ENCODE measurements around the gene TF. TPM values are rescaled to one million over a fixed set of nuclear protein-coding genes. Genes with fewer than 3 reads are reported as not detected.

Gene TF
- total RNA-seq, 1 experiment from 2014 or later, result 1.6 TPM

DNA sequence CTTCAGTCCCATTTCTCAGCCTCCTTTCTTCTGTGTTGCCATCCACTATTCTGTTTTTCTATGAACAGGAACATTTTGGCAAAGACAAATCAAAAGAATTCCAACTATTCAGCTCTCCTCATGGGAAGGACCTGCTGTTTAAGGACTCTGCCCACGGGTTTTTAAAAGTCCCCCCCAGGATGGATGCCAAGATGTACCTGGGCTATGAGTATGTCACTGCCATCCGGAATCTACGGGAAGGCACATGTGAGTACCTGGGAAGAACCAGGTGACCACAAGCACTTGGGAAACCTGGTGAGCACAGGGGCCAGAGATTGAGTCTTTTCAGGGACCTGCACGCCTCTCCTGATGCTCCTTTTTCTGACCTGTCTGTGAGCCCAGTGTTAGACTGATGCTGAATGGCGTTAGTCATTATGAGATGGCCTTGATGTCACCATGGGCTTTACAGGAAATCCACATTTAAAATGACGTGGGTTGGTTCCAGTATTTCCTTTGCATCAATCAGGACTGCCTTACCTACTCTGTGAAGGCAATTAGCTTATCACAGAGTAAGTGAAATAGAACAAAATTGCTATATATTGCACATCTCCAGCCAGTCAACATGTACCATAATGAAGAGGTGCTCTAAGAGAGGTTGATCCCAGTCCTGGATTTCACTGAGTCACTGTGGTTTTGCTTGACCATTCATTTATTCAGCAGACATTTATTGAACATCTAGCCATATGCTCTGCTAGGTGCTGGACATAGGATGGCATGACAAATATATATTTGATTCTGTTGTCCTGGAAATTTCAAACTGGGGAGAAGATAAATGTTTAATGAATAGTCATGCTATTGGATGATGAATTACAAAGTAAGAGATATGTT lies 11.7 kb downstream of the TF start:
- Histone ChIP-seq H3K4me2 (ENCODE audit: low read depth, low read length, poor library complexity, severe bottlenecking) (no peak overlapping the region), H3K9me3 (ENCODE audit: low read length) (no peaks in the 10 kb centered on the region), H2AFZ (ENCODE audit: low read length) (no peak overlapping the region), H3K4me3 (ENCODE audit: low read length) (no peak overlapping the region), H3K27ac (ENCODE audit: low read length) (no peak overlapping the region), H4K20me1 (ENCODE audit: insufficient read depth, low read depth, low read length) (no peaks in the 10 kb centered on the region), H3K9me2 (replicated peaks; ENCODE audit: insufficient read depth, low read length) (no peaks in the 10 kb centered on the region), H3K4me1 (ENCODE audit: low read length) (no peaks in the 10 kb centered on the region), H3K79me2 (ENCODE audit: low read length) (no peaks in the 10 kb centered on the region), H3K9ac (ENCODE audit: low read length) (no peak overlapping the region), H3K36me3 (ENCODE audit: insufficient read depth, low read length) (no peaks in the 10 kb centered on the region), H3K27me3 (ENCODE audit: low read length) (no peaks in the 10 kb centered on the region; the same call in 1 of the 2 replicates)
- no peak for DNase-seq

DNA sequence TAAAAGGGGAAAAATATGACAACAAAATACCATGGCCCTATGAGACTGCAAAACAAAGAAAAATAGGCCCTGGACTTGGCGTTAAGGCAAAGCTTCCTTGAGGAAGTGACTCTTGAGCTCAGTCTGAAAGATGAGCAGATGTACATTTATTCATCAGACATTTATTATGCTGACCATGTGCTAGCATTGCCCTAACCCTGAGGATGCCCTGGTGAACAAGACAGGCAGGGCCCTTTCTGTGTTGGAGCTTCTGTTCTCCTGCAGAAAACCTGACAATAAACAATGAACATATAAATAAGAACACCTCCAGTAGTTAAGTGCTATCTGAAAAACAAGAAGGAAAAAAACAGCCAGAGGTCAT lies 12.4 kb downstream of the TF start:
- no peaks in the 10 kb centered on the region for H3K4me1 ChIP-seq (ENCODE audit: low read length)
- H3K9ac ChIP-seq (ENCODE audit: low read length), result no peak overlapping the region
- no peak overlapping the region for H2AFZ ChIP-seq (ENCODE audit: low read length)
- DNase-seq, result no peak
- no peaks in the 10 kb centered on the region for H3K9me3 ChIP-seq (ENCODE audit: low read length)
- H4K20me1 ChIP-seq (ENCODE audit: insufficient read depth, low read depth, low read length), result no peaks in the 10 kb centered on the region
- H3K27me3 ChIP-seq (ENCODE audit: low read length), result no peaks in the 10 kb centered on the region; the same call in 1 of the 2 replicates
- H3K27ac ChIP-seq (ENCODE audit: low read length), result no peak overlapping the region
- no peak overlapping the region for H3K4me2 ChIP-seq (ENCODE audit: low read depth, low read length, poor library complexity, severe bottlenecking)
- H3K4me3 ChIP-seq (ENCODE audit: low read length), result no peak overlapping the region
- no peaks in the 10 kb centered on the region for H3K36me3 ChIP-seq (ENCODE audit: insufficient read depth, low read length)
- H3K79me2 ChIP-seq (ENCODE audit: low read length), result no peaks in the 10 kb centered on the region
- no peaks in the 10 kb centered on the region for H3K9me2 ChIP-seq (replicated peaks; ENCODE audit: insufficient read depth, low read length)

DNA sequence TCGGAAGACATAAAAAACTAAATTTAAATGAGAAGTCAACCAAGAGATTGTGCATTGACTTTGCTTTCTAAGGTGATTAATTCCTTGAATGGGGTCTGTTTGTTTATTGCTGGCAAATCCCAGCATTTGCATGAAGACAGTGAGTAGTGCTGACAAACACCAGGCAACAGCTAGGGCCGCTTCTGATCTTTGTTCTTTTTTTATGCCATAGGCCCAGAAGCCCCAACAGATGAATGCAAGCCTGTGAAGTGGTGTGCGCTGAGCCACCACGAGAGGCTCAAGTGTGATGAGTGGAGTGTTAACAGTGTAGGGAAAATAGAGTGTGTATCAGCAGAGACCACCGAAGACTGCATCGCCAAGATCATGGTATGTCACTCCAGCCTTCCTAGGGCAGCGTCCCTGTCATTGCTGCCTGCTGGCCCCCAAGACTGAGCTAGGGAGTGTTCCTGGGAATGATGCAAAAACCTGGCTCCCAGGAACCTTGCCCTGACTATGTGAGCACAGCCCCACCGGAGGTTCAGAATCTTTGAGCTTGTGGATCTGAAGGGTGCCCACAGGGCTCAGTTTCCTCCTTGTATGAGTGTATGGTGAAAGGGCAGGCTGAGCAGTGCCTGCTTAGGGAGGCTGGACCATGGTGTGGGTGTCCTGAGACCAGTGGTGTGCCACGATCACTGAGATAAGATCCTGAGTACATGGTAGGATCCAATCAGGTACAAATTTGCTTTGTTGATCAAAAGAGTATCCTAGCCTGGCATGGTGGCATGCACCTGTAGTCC lies 13.0 kb downstream of the TF start:
- no peaks in the 10 kb centered on the region; the same call in 1 of the 2 replicates for H3K27me3 ChIP-seq (ENCODE audit: low read length)
- DNase-seq, result no peak
- H2AFZ ChIP-seq (ENCODE audit: low read length), result no peak overlapping the region
- no peaks in the 10 kb centered on the region for H3K9me3 ChIP-seq (ENCODE audit: low read length)
- H4K20me1 ChIP-seq (ENCODE audit: insufficient read depth, low read depth, low read length), result no peaks in the 10 kb centered on the region
- no peaks in the 10 kb centered on the region for H3K9me2 ChIP-seq (replicated peaks; ENCODE audit: insufficient read depth, low read length)
- no peak overlapping the region for H3K9ac ChIP-seq (ENCODE audit: low read length)
- H3K27ac ChIP-seq (ENCODE audit: low read length), result no peak overlapping the region
- no peak overlapping the region for H3K4me3 ChIP-seq (ENCODE audit: low read length)
- no peaks in the 10 kb centered on the region for H3K36me3 ChIP-seq (ENCODE audit: insufficient read depth, low read length)
- H3K4me1 ChIP-seq (ENCODE audit: low read length), result no peaks in the 10 kb centered on the region
- H3K79me2 ChIP-seq (ENCODE audit: low read length), result no peaks in the 10 kb centered on the region
- no peak overlapping the region for H3K4me2 ChIP-seq (ENCODE audit: low read depth, low read length, poor library complexity, severe bottlenecking)

DNA sequence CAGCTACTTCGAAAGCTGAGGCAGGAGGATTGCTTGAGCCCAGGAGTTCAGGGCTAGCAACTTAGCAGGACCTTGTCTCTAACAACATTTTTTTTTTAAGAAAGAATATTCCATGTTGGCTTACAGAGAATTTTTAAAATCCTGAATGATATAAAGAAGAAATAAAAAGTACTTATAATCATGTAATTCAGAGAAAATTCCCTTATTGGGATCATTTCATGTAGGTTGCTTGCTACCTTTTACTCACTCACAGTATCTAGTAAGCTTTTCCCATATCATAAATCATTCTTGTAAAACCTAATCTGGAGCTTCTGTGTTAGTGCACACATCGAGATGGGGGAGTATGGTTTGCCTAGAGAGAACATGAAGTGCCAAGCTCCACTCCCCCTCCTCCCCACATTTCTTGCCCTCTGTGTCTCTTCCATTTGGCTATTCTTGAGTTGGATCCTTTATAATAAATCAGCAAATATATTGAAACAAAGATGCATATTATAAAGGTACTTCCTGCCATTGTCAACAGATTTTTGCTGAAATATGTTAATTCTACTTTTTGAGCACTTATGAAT lies 13.6 kb downstream of the TF start:
- no peak overlapping the region for H3K9ac ChIP-seq (ENCODE audit: low read length)
- H3K9me2 ChIP-seq (replicated peaks; ENCODE audit: insufficient read depth, low read length), result no peaks in the 10 kb centered on the region
- no peak overlapping the region for H3K4me2 ChIP-seq (ENCODE audit: low read depth, low read length, poor library complexity, severe bottlenecking)
- no peaks in the 10 kb centered on the region for H4K20me1 ChIP-seq (ENCODE audit: insufficient read depth, low read depth, low read length)
- no peaks in the 10 kb centered on the region for H3K4me1 ChIP-seq (ENCODE audit: low read length)
- H2AFZ ChIP-seq (ENCODE audit: low read length), result no peak overlapping the region
- H3K27me3 ChIP-seq (ENCODE audit: low read length), result no peaks in the 10 kb centered on the region; the same call in 1 of the 2 replicates
- no peaks in the 10 kb centered on the region for H3K9me3 ChIP-seq (ENCODE audit: low read length)
- no peaks in the 10 kb centered on the region for H3K79me2 ChIP-seq (ENCODE audit: low read length)
- no peaks in the 10 kb centered on the region for H3K36me3 ChIP-seq (ENCODE audit: insufficient read depth, low read length)
- no peak for DNase-seq
- no peak overlapping the region for H3K27ac ChIP-seq (ENCODE audit: low read length)
- no peak overlapping the region for H3K4me3 ChIP-seq (ENCODE audit: low read length)

DNA sequence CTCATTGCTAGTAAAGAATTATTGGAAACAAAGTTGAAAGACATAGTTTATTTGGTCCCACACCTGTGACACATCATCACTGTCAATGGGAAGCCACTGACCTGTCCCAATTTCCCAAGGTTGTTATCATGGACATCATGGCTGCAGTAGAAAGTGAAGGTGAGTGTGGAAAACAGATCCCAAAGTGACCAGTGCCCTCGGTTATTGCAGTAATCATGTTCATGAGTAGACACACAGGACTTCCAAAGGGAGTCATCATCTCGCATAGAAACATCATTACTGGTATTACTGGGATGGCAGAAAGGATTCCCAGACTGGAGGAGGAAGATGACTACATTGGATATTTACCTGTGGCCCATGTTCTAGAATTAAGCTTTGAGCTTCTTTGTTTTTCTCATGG lies 14.7 kb downstream of the TF start:
- Histone ChIP-seq H3K4me3 (ENCODE audit: low read length) (no peak overlapping the region), H3K27ac (ENCODE audit: low read length) (no peak overlapping the region), H3K9ac (ENCODE audit: low read length) (no peak overlapping the region), H3K36me3 (ENCODE audit: insufficient read depth, low read length) (no peaks in the 10 kb centered on the region), H3K79me2 (ENCODE audit: low read length) (no peaks in the 10 kb centered on the region), H2AFZ (ENCODE audit: low read length) (no peak overlapping the region), H3K9me3 (ENCODE audit: low read length) (no peaks in the 10 kb centered on the region), H3K4me2 (ENCODE audit: low read depth, low read length, poor library complexity, severe bottlenecking) (no peak overlapping the region), H3K4me1 (ENCODE audit: low read length) (no peaks in the 10 kb centered on the region), H4K20me1 (ENCODE audit: insufficient read depth, low read depth, low read length) (no peaks in the 10 kb centered on the region), H3K27me3 (ENCODE audit: low read length) (no peaks in the 10 kb centered on the region; the same call in 1 of the 2 replicates), H3K9me2 (replicated peaks; ENCODE audit: insufficient read depth, low read length) (no peaks in the 10 kb centered on the region)
- no peak for DNase-seq

DNA sequence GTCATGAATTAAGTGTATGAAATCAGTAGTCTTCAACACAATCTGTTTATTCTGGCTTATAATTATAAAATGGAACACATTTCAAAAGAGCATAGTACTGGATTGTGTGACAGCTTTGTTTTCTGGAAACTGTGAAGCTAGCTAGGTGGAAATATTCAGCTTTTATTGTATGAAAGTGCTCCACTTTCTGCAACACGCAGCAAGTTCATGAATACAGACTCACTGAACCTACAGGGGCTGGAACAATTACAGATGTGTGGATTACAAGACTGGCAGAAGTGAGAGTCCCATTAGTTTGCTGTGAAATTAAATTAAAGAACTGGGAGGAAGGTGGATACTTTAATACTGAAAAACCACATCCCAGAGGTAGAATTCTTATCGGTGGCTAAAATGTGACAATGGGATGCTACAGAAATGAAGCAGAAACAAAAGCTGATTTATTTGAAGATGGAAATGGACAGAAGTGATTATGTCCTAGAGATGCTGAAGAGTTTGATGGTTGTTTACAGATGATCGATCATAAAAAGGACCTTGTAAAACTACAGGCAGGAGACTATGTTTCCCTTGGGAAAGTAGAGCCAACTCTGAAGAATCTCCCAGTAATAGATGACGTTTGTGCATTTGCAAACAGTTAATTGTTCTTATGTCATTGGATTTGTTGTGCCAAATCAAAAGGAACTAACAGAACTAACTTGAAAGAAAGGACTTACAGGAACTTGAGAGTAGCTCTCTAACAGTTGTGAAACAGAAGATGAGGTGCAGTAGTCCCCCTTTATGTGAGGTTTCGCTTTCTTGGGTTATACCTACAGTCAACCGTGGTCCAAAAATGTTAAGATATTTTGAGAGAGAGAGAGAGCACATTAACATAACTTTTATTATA lies 15.7 kb downstream of the TF start:
- Histone ChIP-seq H3K4me1 (ENCODE audit: low read length) (no peaks in the 10 kb centered on the region), H3K9me2 (replicated peaks; ENCODE audit: insufficient read depth, low read length) (no peaks in the 10 kb centered on the region), H4K20me1 (ENCODE audit: insufficient read depth, low read depth, low read length) (no peaks in the 10 kb centered on the region), H2AFZ (ENCODE audit: low read length) (no peak overlapping the region), H3K27me3 (ENCODE audit: low read length) (no peaks in the 10 kb centered on the region; the same call in 1 of the 2 replicates), H3K4me3 (ENCODE audit: low read length) (no peak overlapping the region), H3K36me3 (ENCODE audit: insufficient read depth, low read length) (no peaks in the 10 kb centered on the region), H3K9me3 (ENCODE audit: low read length) (no peaks in the 10 kb centered on the region), H3K27ac (ENCODE audit: low read length) (no peak overlapping the region), H3K4me2 (ENCODE audit: low read depth, low read length, poor library complexity, severe bottlenecking) (no peak overlapping the region), H3K79me2 (ENCODE audit: low read length) (no peaks in the 10 kb centered on the region), H3K9ac (ENCODE audit: low read length) (no peak overlapping the region)
- DNase-seq, result no peak

DNA sequence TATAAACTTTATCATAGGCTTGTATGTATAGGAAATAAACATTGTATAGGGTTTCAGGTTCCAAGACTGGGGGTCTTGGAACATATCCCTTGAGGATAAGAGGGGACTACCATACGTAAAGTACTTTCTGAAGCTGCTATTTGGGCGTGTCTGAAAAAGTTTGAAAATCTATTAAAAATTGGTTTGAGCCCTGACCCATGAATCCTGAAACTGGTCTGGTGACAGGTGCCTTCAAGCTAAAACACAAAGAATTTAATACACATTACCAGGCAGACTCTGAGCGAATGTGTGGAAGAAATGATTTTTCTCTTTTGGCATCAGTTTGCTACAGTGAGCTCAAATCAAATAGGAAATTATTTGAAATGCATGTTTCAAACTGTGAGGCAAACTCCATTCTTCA lies 16.3 kb downstream of the TF start:
- no peak overlapping the region for H2AFZ ChIP-seq (ENCODE audit: low read length)
- H3K27ac ChIP-seq (ENCODE audit: low read length), result no peak overlapping the region
- H3K27me3 ChIP-seq (ENCODE audit: low read length), result no peaks in the 10 kb centered on the region; the same call in 1 of the 2 replicates
- no peaks in the 10 kb centered on the region for H3K79me2 ChIP-seq (ENCODE audit: low read length)
- H3K9me3 ChIP-seq (ENCODE audit: low read length), result no peaks in the 10 kb centered on the region
- no peak overlapping the region for H3K4me2 ChIP-seq (ENCODE audit: low read depth, low read length, poor library complexity, severe bottlenecking)
- H4K20me1 ChIP-seq (ENCODE audit: insufficient read depth, low read depth, low read length), result no peaks in the 10 kb centered on the region
- H3K4me1 ChIP-seq (ENCODE audit: low read length), result no peaks in the 10 kb centered on the region
- no peaks in the 10 kb centered on the region for H3K9me2 ChIP-seq (replicated peaks; ENCODE audit: insufficient read depth, low read length)
- H3K4me3 ChIP-seq (ENCODE audit: low read length), result no peak overlapping the region
- H3K36me3 ChIP-seq (ENCODE audit: insufficient read depth, low read length), result no peaks in the 10 kb centered on the region
- DNase-seq, result no peak
- no peak overlapping the region for H3K9ac ChIP-seq (ENCODE audit: low read length)
